GM03348 (cell line): ENCODE results near the gene TNNC1.

Source experiments
- DNase-seq: peaks from one replicate; pipeline ENCODE4 v3.0.0; 2012; ENCODE audit warnings: low spot score

Gene TNNC1

GRCh38 chr3:52442409-52443267, 11.2 kb downstream of the TNNC1 start:
- no peak for DNase-seq

- no peak for DNase-seq
Measured at GRCh38 chr3:52441772-52442332, 12.0 kb downstream of the TNNC1 start.

GRCh38 chr3:52441091-52441771, 12.6 kb downstream of the TNNC1 start:
- no peak for DNase-seq

DNA sequence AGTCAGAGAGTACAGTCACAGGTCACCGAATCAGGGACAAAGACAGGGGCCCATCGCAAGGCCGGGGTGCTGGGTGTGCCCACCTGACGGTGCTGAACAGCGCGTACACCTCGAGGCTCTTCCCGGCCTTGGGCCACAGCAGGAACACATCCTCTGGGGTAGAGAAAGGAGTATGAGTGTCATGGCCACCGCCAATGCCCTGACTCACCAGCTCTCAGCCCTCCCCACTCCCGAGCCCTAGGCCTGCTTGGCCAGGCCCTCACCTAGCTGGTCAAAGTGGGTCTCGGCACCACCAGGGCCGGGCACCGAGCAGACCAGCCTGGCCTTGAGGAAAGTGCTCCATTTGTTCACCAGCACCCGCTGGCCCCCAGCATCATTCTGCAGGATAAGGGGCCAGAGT, 13.2 kb downstream of the TNNC1 start:
- no peak for DNase-seq

- no peak for DNase-seq
Measured at GRCh38 chr3:52440249-52440551, 13.6 kb downstream of the TNNC1 start.

- DNase-seq, result no peak
Measured at GRCh38 chr3:52439426-52440248, 14.2 kb downstream of the TNNC1 start.

DNA sequence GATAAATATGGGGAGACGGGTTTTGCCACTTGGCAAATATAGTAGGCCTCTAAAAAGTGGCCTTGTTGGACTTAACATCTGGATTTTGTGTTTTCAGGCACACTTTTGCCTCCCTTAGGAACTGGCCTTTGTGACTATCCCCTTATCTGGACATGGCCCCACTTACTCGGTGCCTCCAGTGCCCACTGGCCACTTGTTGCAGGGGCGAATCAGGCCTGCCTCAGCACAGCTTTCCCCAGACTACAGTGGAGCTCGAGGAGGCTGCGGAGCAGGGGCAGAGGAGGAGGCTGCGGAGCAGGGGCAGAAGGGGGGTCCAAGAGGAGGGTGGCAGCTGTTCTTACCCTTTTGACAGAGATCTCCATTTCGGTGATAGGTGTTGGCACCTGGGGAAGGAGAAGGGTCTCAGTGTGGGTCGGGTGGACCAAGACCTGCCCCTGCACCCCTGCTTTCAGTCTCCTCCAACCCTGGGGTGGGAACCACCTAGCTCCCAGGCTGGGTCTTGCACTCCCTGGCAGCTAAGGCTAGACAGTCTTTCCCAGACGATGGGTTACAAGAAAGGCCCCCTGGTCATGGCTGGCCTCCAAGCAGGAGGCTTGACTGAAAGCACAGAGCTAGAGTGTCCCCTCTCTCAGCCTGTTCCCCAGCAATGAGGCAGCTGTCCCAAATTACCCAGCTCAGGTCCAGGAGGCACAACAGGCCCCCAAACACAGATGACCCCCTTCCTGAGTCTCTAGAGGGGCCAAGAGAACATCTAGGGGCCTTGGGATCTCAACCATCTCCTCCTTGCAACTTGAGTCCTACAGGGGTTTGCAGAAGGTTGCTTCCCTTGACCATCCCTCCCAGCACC, 15.0 kb downstream of the TNNC1 start:
- DNase-seq, result no peak

DNA sequence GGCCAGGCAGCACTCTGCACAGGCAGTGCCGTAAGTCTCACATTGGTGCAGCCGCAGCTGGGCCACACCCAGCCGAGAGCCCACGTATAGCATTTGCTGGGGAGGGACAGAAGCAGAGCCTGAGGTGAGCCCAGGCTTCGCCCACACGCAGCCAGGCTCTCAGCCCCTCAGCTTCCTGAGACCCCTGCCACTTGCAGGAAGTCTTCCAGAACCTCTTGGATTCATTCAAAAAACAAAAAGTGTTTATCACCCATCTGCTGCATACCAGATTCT, 15.8 kb downstream of the TNNC1 start:
- DNase-seq, result no peak

DNA sequence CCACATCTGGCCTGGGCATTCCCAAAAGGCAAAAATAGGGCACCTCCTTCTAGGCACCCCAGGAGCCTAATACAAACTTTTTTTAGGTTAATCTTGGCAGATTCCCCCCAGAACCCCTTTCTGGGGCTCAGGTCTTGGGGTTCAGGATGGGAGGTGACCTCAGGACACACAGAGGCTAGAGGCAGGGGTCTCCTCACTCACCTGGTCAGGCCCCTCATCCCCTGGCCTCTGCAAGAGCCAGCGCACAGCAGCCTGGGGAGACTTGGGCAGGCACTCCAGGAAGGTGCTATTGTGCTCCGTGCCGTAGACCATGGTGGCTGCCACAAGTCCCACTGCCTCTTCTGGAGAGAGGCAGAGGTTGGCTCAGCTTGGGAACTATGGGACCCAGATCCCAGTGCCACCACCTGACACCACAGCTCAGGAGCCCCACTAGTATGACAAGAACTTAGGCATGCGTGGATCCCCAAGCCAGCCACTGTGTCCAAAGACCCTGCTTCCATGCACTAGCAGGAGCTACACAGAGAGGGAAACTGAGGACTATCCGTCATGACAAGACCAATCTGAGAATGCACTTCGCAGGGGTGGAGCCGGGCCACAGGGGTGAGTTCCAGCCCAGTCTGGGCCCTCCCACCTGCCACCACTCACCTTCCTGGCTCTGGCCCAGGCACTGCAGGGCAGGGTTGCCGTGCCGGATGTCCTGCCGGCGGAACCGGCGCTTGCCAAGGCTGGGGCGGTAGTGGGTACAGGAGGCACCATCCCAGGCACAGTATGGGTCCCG, 16.3 kb downstream of the TNNC1 start:
- DNase-seq, result no peak

GRCh38 chr3:52436500-52437149, 17.2 kb downstream of the TNNC1 start:
- peak; percentile 87 for DNase-seq

DNA sequence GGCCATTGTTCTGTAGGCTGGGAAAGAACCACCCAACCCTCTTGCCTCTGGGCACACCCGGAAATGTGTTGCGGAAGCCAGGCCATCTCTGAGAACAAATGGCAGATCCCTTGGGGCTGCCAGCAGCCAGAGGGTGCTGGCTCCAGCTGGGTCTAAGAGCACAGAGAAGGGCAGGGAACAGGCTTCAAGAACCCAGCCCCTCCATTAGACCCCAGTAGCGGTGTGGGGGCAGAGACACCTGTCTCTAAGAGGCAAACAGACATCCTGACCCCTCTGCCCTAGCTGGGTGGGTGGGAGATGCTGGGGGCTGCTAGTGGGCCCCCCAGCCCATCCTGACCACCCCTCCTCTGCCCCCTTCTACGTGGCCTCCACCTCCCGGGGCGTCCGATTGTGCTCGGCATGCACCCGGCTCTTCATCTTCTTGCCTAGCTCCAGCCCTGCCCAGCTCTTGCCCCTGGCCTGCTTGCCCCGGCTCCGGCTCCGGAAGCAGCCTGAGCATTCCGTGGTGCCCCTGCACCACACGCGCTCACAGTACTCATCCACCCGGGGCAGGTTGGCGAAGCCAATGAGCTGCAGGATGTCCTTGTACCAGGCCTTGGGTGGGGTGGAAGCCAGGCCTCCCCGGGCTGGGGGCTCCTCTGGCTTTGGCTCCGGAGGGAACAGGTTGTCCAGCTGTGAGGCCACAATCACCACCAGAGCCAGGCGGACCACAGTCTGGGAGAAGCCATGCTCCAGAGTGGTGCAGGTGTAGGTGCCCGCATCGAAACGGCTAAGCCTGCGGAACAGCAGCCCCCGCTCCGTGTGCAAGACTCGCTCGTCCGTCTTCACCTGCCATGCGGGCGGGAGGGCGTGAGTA, 18.4 kb downstream of the TNNC1 start:
- DNase-seq, result no peak

- DNase-seq, result no peak
Measured at GRCh38 chr3:52434491-52435115, 19.2 kb downstream of the TNNC1 start.

DNA sequence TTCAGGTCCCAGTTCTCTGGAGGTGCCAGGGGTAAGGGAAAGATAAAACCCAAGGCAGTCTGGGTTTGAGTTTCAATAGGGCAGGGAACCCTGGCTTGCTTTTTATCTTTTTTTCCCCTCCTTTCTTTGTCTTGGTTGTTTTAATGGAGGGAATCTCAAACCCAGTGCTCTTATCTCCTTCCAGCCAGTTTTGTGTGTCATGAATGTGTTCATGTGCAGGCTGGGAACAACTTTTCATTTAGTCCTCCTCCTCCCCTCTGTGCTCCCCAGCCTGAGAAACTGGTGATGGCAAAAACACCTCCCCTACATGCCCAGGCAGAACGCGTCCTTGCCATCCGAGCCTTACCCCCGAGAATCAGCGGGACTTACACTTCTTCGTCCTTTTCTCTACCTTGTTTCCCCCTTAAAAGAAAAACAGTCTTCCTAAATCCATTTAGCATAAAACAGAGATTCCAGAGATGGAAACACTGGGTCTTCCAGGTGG, 19.8 kb downstream of the TNNC1 start:
- DNase-seq, result no peak

DNA sequence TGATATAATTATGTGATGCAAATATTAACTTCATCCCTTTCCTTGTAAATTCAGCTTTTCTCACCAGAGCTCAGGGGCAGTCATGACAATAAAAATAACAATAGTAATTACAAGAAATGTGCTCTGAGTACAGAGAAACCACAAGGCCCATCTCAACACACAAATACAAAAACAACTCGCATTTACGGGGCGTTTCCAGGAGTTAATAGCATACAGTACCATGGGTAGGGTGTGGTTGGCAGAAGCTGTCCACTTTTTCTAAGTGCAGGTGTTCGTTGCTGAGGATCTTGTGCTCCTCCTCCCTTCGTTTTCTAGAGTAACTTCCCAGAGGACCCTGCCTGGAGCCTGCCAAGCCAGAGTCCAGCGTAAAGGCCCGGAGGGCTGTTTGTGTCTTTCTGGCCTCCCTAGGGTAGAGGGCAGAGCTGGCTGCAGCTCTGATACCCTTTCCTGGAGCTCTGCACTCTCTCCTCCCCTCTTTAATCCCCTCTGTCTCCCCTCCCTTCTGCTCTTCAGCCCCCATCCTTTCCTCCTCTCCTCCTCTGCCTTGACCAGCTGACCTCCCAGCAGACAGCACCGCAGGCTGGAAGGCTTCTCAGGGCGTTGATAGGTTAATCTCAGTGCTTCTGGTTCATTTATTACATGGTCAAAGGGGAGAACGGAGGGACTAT, 20.4 kb downstream of the TNNC1 start:
- DNase-seq, result no peak

DNA sequence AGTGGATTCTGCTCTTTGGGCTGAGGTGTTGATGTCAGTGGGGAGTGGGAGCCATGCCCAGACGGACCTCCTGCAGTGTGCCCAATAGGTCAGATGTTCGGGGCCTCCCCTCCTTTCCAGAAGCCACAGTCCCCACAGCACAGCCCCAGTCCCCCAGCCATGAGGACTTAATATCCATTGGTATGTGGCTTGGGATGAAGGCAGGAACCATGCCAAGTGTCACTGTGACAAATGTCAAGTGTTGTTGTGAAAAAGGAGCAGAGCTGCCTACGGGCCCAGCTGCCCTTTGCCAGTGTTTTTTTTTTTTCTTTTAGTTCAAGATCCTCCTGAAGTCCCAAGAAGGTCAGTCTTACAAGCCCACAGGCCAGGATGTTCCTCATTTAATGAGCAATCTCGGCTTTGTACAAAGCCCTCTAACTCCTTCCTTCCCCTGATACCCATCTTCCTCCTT, 21.1 kb downstream of the TNNC1 start:
- no peak for DNase-seq

GRCh38 chr3:52432225-52432624, 21.6 kb downstream of the TNNC1 start:
- DNase-seq, result no peak

DNA sequence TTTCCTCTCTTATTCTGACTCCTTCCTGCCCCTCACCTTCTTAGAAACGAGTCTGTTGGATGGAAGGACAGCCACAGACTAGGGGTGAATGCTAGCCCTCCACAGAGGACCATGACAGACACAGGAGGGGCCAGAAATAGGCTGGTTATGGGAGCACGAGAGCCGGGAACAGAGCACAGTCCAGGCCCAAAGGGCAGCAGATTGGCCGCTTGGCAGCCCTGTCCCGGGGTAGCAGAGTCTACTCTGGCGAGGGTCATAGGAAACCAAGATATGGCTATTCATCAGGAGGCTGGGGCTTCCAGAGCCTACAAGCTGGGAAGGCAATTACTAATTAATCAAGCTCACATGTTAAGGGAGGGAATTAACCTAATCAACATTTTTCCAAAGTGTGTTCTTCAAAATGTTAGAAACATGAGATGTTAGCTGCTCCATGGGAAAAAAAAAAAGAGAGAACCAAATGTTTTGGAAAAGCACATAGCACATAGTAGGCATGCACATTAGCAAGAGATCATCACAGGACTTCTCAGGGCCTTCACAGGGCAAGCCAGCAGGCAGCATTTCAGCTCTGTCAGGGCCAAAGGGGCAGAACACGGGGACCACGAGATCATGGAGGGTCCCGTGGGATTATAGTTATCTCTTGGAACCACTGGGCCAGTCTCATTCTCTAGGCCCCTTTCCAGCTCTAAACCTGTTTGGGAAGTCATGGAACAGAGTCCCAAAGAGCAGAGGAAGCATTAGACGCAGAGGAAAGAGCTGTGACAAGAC, 22.2 kb downstream of the TNNC1 start:
- DNase-seq, result no peak

- DNase-seq, result no peak
Measured at GRCh38 chr3:52430416-52430810, 23.4 kb downstream of the TNNC1 start.
